ENCODE measurements around the gene DLEC1.
"Not testable (repeated sequence)": the region's sequence is repeated elsewhere in the genome, so short reads cannot be mapped to it uniquely, and the experiment has no call there.

The DLEC1 gene

GRCh38 chr3:38049358-38050126, 10.5 kb downstream of the DLEC1 start:
- Histone ChIP-seq H3K27me3 (ENCODE audit: low read length) (no peaks in the 10 kb centered on the region), H3K9me3 (ENCODE audit: insufficient read depth, low read length) (no peaks in the 10 kb centered on the region), H2AFZ (ENCODE audit: low read depth, low read length, severe bottlenecking) (no peak overlapping the region), H4K20me1 (ENCODE audit: low read depth, low read length) (no peaks in the 10 kb centered on the region), H3K79me2 (ENCODE audit: insufficient read depth, low read length) (no peaks in the 10 kb centered on the region), H3K27ac (ENCODE audit: low read depth, low read length) (no peak overlapping the region), H3K36me3 (ENCODE audit: low read length) (no peaks in the 10 kb centered on the region), H3K4me2 (ENCODE audit: low read depth, low read length, poor library complexity, severe bottlenecking) (no peak overlapping the region), H3K9me2 (replicated peaks; ENCODE audit: insufficient read depth, low read length) (no peaks in the 10 kb centered on the region), H3F3A (ENCODE audit: insufficient read depth) (no peaks in the 10 kb centered on the region), H3K4me3 (ENCODE audit: insufficient read depth, low read length, poor library complexity, severe bottlenecking) (no peak overlapping the region), H3K9ac (ENCODE audit: low read length) (no peak overlapping the region)
- TF ChIP-seq CTCF (IDR thresholded peaks at IDR 0.05; ENCODE audit: insufficient read depth, low read length, poor library complexity, severe bottlenecking) (no peak), EZH2phosphoT487 (conservative IDR thresholded peaks at IDR 0.05; ENCODE audit: low read length) (no peak)

- H3K36me3 ChIP-seq (ENCODE audit: low read length) = no peaks in the 10 kb centered on the region
- H3K9me3 ChIP-seq (ENCODE audit: insufficient read depth, low read length) = no peaks in the 10 kb centered on the region
- no peak overlapping the region for H3K9ac ChIP-seq (ENCODE audit: low read length)
- H3K4me2 ChIP-seq (ENCODE audit: low read depth, low read length, poor library complexity, severe bottlenecking) = no peak overlapping the region
- H3K27me3 ChIP-seq (ENCODE audit: low read length) = no peaks in the 10 kb centered on the region
- H3K27ac ChIP-seq (ENCODE audit: low read depth, low read length) = no peak overlapping the region
- H3K4me3 ChIP-seq (ENCODE audit: insufficient read depth, low read length, poor library complexity, severe bottlenecking) = no peak overlapping the region
- H4K20me1 ChIP-seq (ENCODE audit: low read depth, low read length) = no peaks in the 10 kb centered on the region
- no peaks in the 10 kb centered on the region for H3K79me2 ChIP-seq (ENCODE audit: insufficient read depth, low read length)
- H3F3A ChIP-seq (ENCODE audit: insufficient read depth) = no peaks in the 10 kb centered on the region
- no peak overlapping the region for H2AFZ ChIP-seq (ENCODE audit: low read depth, low read length, severe bottlenecking)
- TF ChIP-seq EZH2phosphoT487 (conservative IDR thresholded peaks at IDR 0.05; ENCODE audit: low read length) = no peak
- no peak for TF ChIP-seq CTCF (IDR thresholded peaks at IDR 0.05; ENCODE audit: insufficient read depth, low read length, poor library complexity, severe bottlenecking)
- H3K9me2 ChIP-seq (replicated peaks; ENCODE audit: insufficient read depth, low read length) = no peaks in the 10 kb centered on the region
Observed at GRCh38 chr3:38051131-38051530, 12.1 kb downstream of the DLEC1 start.

- not testable (repeated sequence) for H3K4me2 ChIP-seq (ENCODE audit: low read depth, low read length, poor library complexity, severe bottlenecking); H3K27me3 ChIP-seq (ENCODE audit: low read length); H3K9me2 ChIP-seq (replicated peaks; ENCODE audit: insufficient read depth, low read length); H3K9me3 ChIP-seq (ENCODE audit: insufficient read depth, low read length); H3F3A ChIP-seq (ENCODE audit: insufficient read depth); H2AFZ ChIP-seq (ENCODE audit: low read depth, low read length, severe bottlenecking); H3K9ac ChIP-seq (ENCODE audit: low read length); H3K36me3 ChIP-seq (ENCODE audit: low read length); H3K4me3 ChIP-seq (ENCODE audit: insufficient read depth, low read length, poor library complexity, severe bottlenecking); H3K27ac ChIP-seq (ENCODE audit: low read depth, low read length); H4K20me1 ChIP-seq (ENCODE audit: low read depth, low read length); H3K79me2 ChIP-seq (ENCODE audit: insufficient read depth, low read length)
Observed at GRCh38 chr3:38053286-38053685, 14.3 kb downstream of the DLEC1 start.

GRCh38 chr3:38053813-38054498, 14.9 kb downstream of the DLEC1 start:
- not testable (repeated sequence) for H4K20me1 ChIP-seq (ENCODE audit: low read depth, low read length); H3K9me2 ChIP-seq (replicated peaks; ENCODE audit: insufficient read depth, low read length); H3K27ac ChIP-seq (ENCODE audit: low read depth, low read length); H3F3A ChIP-seq (ENCODE audit: insufficient read depth); H2AFZ ChIP-seq (ENCODE audit: low read depth, low read length, severe bottlenecking); H3K9me3 ChIP-seq (ENCODE audit: insufficient read depth, low read length); H3K79me2 ChIP-seq (ENCODE audit: insufficient read depth, low read length); H3K9ac ChIP-seq (ENCODE audit: low read length); H3K27me3 ChIP-seq (ENCODE audit: low read length); H3K4me3 ChIP-seq (ENCODE audit: insufficient read depth, low read length, poor library complexity, severe bottlenecking); H3K36me3 ChIP-seq (ENCODE audit: low read length); H3K4me2 ChIP-seq (ENCODE audit: low read depth, low read length, poor library complexity, severe bottlenecking)

All from SU-DHL-6 (cell line).